HepG2 (cell line): ENCODE measurements around the gene TTPAL.

Source experiments
- ATF2 ChIP-seq: sonication (generic); formaldehyde crosslinking; IDR thresholded peaks from 2 replicates; pipeline ENCODE4 v1.4.0; 2020; ENCODE audit warnings: missing genetic modification reagents
- CTCF ChIP-seq: sonication (generic); formaldehyde crosslinking; IDR thresholded peaks from 2 replicates; pipeline ENCODE4 v1.5.0; 2020; ENCODE audit warnings: mild to moderate bottlenecking, missing genetic modification reagents, moderate library complexity
- ESRRA ChIP-seq: sonication (generic); formaldehyde crosslinking; IDR thresholded peaks from 2 replicates; pipeline ENCODE4 v1.5.1; 2020; ENCODE audit warnings: mild to moderate bottlenecking, low read depth, missing genetic modification reagents
- EZH2 ChIP-seq: conservative IDR thresholded peaks from 2 replicates; pipeline ENCODE4 v1.6.1; 2012; ENCODE audit warnings: mild to moderate bottlenecking, low read depth, low read length, moderate library complexity
- GABPA ChIP-seq, 2 experiments: IDR thresholded peaks; 2 replicates each; pipeline ENCODE4 v1.6.1; 2011 to 2016; ENCODE audit warnings: low read depth in 2 of 2, low read length in 1 of 2, missing biosample characterization in 1 of 2, missing genetic modification characterization in 1 of 2
- KAT8 ChIP-seq: IDR thresholded peaks from 2 replicates; pipeline ENCODE4 v1.6.1; 2016; ENCODE audit warnings: missing genetic modification reagents, missing compliant biosample characterization
- MAZ ChIP-seq, 2 experiments: sonication (generic) in 1 of 2; formaldehyde crosslinking in 1 of 2; IDR thresholded peaks; 2 replicates each; pipeline versions ENCODE4 v1.5.0 to v1.6.1; 2012 to 2020; ENCODE audit warnings: low read depth in 2 of 2, mild to moderate bottlenecking in 2 of 2, borderline replicate concordance in 1 of 2, improper control_type of control experiment in 1 of 2, low read length in 1 of 2, missing genetic modification reagents in 1 of 2, moderate library complexity in 1 of 2
- POLR2A ChIP-seq, 2 experiments: IDR thresholded peaks; 2 replicates each; pipeline ENCODE4 v1.6.1; 2011; ENCODE audit warnings: low read depth in 2 of 2, low read length in 2 of 2, mild to moderate bottlenecking in 1 of 2, moderate library complexity in 1 of 2; ENCODE audit not compliant: insufficient read depth in 1 of 2
- POLR2AphosphoS5 ChIP-seq: IDR thresholded peaks from 2 replicates; pipeline ENCODE4 v1.6.1; 2012; ENCODE audit warnings: low read depth, low read length
- RXRA ChIP-seq: sonication (generic); formaldehyde crosslinking; IDR thresholded peaks from 2 replicates; pipeline ENCODE4 v1.5.1; 2020; ENCODE audit warnings: missing genetic modification reagents
- ZBTB21 ChIP-seq: sonication (generic); formaldehyde crosslinking; IDR thresholded peaks from 2 replicates; pipeline ENCODE4 v1.4.0; 2020; ENCODE audit warnings: missing genetic modification reagents
- ZNF263 ChIP-seq: sonication (generic); formaldehyde crosslinking; IDR thresholded peaks from 2 replicates; pipeline ENCODE4 v1.4.0; 2020; ENCODE audit warnings: missing genetic modification reagents

GRCh38 chr20:44485830-44486198 lies 10.1 kb downstream of the TTPAL start:
- TF ChIP-seq MAZ (IDR thresholded peaks at IDR 0.05; ENCODE audit: borderline replicate concordance, low read depth, low read length) (no peak), MAZ (CRISPR knock-in tag; IDR thresholded peaks at IDR 0.05; ENCODE audit: low read depth) (no peak), RXRA (CRISPR knock-in tag) (no peak), ZBTB21 (CRISPR knock-in tag) (no peak), ATF2 (no peak), CTCF (CRISPR knock-in tag) (no peak), EZH2 (no peak), POLR2A (IDR thresholded peaks at IDR 0.05; ENCODE audit: insufficient read depth in 1 of 2, low read depth in 2 of 2, low read length in 2 of 2) (no peak), ESRRA (no peak), KAT8 (CRISPR knock-in tag) (no peak), ZNF263 (no peak), POLR2AphosphoS5 (no peak), GABPA (IDR thresholded peaks at IDR 0.05; ENCODE audit: low read depth, low read length) (no peak), GABPA (CRISPR knock-in tag; IDR thresholded peaks at IDR 0.05; ENCODE audit: low read depth) (no peak)
